Measurements from ENCODE around the gene JAKMIP2.
"Not testable (repeated sequence)": the region's sequence is repeated elsewhere in the genome, so short reads cannot be mapped to it uniquely, and the experiment has no call there.

Gene JAKMIP2

DNA sequence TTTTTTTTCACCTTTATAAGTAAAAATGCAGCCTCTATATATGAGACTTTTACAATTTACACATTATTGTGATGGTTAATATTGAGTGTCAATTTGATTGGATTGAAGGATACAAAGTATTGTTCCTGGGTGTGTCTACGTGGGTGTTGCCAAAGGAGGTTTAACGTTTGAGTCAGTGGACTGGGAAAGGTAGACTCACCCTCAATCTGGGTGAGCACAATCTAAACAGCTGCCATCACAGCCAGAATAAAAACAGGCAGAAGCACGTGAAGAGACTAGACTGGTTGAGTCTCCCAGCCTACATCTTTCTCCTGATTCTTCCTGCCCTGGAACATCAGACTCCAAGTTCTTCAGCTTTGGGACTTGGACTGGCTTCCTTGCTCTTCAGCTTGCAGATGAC lies 139.9 kb downstream of the JAKMIP2 start:
- no peak for DNase-seq

DNA sequence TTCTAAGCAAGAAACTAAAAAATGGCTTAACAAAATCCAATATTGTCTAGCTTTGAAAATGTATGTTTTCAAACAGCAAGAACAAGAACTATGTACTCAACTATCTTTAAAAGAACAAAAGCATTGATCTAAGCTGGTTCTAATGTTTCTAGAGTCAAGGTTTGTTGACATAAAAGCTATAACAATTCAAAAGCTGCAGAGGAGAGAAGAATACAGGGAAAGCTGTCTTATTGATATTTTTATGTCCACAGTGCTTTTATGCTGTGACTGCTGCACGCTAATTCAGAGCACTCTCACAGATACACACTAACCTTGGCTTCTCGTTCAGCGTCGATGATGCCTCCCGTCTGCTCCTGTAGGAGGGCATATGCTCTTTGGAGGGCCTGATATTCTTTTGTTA lies 143.2 kb downstream of the JAKMIP2 start:
- DNase-seq: no peak

DNA sequence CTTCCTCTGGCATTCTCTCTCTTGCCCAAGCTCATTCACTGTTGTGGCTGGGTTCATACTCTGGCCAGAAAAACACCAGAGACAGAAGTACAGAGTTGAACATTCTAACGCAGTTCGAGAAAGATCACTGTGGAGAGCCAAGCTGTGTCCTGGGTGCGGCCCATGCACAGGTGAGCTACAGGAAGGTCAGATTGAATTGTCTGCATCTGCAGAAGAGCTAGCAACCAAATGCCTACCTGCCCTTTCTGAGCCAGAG lies 145.9 kb downstream of the JAKMIP2 start:
- DNase-seq: no peak

DNA sequence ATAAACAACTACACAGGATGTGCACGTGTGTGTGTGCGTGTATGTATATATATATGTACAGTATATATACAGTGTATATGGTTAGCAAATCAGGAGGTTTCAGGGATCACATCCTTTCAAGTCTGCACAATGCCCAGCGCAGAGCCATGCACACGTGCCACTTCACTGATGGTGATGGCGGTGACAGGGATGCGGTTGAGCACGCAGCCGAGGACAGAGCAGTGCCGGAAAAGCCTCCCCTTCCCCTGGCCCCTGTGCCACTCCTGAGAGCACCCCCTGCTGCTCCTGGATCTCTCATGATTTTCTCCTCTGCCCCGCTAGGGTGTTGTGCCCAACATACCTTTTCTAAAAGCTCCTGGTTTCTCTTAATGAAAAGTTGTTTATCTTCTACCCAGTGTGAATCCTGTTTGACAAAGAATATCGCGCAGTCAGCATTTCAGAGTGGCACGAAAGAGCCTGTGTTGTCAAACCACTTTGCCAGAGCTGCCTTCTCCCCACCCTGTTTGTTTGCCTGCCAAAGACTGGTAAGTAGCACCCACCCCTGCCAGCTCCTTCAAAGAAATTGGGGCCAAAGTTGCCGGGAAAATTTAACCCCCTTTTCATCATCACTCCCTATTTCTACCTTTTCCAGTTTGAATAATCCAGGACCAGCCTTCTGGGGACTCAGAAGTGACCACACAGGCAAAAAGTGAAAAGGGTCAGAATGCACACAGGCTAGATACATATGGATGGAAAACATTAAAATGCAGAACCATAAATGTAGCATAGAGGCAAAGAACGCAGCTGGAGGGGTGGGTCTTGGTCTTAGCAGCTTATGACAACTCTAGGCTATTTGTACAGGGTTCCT lies 146.4 kb downstream of the JAKMIP2 start:
- DNase-seq: no peak

- not testable (repeated sequence) for DNase-seq
Measured at GRCh38 chr5:147635439-147635838, 147.1 kb downstream of the JAKMIP2 start.

- DNase-seq: no peak
Measured at GRCh38 chr5:147633173-147633572, 149.4 kb downstream of the JAKMIP2 start.

GRCh38 chr5:147631428-147632003 lies 151.0 kb downstream of the JAKMIP2 start:
- no peak for DNase-seq

DNA sequence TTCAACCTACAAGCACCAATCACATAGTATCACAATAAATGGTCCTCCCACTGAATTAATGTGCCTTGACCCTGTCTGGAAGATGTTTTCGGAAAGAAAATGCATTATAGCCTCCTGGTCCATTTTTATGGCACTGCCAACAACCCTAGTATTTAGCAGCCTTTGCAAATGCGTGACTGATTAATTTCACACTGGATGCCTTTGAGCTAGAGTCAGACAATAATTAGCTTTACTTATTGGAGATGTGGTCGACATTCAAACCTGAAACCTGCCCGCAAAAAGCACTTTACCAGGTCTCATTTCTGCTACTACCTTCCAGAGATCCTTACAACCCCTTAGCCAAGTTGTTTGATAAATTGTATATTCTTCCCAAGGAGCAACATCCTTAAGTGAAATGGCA lies 153.3 kb downstream of the JAKMIP2 start:
- DNase-seq: no peak

- peak; percentile 59 for DNase-seq
Measured at GRCh38 chr5:147628058-147628895, 154.3 kb downstream of the JAKMIP2 start.

DNA sequence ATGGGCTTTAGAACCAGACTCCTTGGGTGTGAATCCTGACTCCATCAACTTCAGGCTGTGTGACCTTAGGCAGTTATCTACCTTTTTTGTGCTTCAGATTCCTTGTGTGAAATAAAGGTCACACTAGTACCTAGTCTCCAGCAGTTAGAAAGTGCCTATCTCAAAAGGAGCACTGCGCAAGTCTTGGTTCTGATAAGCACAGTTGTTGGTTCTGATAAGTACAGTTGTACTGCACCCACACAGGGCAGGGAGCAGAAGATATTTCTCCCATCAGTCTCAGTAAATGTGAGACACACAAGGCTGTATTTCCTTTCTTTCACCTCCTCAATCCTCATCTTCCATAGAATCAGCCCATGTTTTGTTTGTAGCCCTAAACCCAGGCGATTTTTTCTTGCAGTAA lies 156.1 kb downstream of the JAKMIP2 start:
- no peak for DNase-seq

DNA sequence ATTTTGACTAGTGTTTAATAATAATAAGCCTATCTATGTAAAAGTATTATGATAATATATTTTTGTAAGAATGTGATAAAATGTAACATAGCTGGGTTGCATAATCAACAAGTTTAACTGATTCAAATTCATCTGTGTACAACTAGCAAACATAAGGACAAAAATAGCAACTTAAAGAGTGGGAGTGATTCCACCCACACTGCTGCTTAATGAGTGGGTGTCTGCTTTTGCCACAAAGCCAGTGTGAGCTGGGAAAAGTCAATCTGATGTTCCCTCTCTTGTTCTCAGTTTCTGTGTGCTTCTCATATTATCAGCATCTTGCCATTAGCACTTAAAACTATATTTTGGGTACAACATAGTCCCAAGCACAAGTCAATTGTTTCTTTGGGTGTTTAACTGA lies 161.5 kb downstream of the JAKMIP2 start:
- DNase-seq: no peak

DNA sequence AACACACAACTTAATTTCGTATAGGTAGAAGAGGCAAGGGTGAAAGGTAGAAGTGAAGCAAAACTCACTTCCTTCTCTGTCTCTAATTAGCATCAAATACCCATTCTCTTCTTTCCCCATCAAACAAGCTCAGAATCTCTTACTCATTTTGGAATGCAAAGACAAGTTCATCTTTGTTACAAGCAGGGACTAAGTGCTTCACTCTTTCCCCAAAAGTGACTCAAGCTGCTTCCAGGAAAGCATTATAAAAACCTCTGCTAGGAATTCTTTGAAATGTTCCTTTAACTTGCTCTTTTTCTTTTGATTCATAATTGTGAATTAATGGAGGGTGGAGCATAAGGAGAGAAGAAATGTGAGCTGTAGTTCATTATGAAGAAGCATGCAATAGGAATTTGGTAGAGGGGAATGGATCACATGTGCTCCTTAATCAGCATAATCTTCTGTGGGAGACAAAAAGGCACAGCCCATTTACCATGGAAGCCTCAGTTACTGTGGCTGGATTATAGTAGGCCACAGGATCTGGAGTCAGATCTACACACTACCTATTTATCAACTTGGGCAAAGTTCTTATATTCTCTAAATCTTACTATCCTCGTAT lies 163.1 kb downstream of the JAKMIP2 start:
- DNase-seq: peak; percentile 12

GRCh38 chr5:147617711-147618350 lies 164.7 kb downstream of the JAKMIP2 start:
- DNase-seq: no peak

DNA sequence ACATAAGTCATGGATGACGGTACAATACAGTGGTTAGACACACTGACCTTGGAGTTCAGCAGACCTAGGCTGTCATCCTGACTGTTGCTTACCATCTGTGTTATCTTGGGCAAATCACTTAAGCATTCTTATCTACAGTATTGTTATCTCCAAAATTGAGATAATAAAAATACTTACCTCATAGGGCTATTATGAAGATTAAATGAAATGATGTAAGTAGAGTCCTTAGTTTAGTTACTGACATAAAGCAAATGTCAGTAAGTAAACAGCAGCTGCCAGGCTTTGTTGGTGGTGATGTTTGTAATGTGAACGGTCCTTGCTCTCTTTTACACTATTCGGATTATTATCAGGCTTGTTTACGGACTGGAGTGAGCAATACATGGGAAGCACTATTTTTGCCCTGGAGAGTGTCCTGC lies 165.3 kb downstream of the JAKMIP2 start:
- no peak for DNase-seq

GRCh38 chr5:147616421-147616820 lies 166.1 kb downstream of the JAKMIP2 start:
- no peak for DNase-seq

- peak; percentile 54 for DNase-seq
Measured at GRCh38 chr5:147613359-147613758, 169.2 kb downstream of the JAKMIP2 start.

DNA sequence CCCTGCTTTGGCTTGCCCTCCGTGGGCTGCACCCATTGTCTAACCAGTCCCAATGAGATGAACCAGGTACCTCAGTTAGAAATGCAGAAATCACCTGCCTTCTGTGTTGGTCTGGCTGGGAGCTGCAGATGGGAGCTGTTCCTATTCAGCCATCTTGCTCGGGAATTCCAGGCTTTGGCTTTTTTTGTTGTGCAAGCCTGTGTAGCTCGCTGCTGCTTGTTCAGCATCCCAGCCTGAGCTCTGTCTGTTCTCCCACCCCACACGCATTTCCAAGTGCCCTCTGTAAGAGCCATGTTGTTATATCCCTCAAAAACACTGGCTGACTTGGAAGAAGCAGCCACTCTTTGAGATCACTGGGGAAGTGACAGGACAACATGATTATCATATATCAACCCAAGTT lies 171.0 kb downstream of the JAKMIP2 start:
- DNase-seq: no peak

DNA sequence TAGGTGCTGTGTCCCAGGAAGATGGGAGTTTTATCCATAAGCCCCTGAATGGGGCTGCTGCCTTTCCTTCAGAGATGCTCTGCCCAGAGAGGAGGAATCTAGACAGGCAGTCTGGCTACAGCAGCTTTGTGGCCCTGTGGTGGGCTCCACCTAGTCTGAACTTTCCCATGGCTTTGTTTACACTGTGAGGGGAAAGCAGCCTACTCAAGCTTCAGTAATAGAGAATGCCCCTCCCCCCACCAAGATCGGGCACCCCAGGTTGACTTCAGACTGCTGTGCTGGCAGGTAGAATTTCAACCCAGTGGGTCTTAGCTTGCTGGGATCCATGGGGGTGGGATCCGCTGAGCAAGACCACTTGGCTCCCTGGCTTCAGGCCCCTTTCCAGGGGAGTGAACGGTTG lies 171.7 kb downstream of the JAKMIP2 start:
- no peak for DNase-seq

DNA sequence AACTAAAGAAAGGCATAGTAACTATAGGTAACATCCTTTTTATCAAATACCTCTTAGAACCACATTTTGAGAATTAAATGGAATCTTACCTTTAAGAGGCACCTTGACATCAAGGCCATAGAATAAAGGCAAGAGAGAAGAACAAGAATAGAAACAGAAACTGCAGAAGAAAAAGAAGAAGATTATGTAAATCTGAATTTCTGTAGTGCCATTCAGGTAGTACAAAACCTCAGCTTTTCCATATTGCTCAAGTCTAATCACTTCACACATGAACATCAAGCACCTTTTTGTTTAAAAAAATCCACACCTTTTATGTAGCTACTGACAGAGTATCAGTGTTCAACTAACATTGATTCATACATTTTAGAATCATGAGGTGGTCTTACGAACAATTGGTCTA lies 180.9 kb downstream of the JAKMIP2 start:
- no peak for DNase-seq

- no peak for DNase-seq
Measured at GRCh38 chr5:147591120-147591519, 191.4 kb downstream of the JAKMIP2 start.

- DNase-seq: no peak
Measured at GRCh38 chr5:147590096-147590495, 192.4 kb downstream of the JAKMIP2 start.

DNA sequence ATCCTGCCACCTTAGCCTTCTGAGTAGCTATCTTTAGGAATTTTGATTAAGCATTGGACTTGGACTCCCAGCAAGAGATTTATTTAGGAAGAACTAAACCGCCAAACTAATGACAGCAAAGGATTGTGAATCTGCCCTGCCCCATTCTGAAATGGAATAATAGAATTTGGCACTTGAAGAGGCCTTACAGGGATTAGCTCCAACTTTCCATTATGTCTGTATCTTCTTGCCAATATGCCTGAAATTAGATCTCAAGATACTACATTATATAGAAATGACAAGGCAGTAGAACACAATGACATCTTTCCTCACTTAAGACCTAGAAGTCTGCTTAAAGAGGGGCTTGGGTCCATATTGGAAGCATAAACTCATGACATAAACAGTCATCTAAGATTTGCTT lies 195.7 kb downstream of the JAKMIP2 start:
- no peak for DNase-seq

DNA sequence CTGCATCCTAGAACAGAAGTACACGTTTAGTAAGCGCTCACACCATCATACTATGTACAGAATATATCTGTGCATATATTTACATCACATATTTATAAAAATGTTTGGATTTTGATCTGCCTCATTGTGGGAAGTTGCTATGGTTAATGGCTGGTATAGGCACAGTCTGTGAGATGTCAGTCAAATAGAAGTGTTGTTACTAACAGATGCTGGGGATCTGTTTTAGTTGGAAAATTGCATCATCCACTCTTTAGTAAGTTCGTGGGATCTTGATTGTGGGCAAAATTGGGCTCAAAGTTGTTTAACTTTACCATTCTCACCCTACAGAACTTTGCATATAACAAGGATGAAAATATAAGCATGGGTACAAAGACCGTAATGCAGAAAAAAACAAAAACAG lies 196.3 kb downstream of the JAKMIP2 start:
- DNase-seq: no peak
